IMR-90 (cell line): Measurements from ENCODE around the gene CENPX. TPM values are rescaled to one million over a fixed set of nuclear protein-coding genes. Genes with fewer than 3 reads are reported as not detected.

Source experiments
- ATAC-seq: fragments of 200-7000 bp; cut with Tn5 transposase; 2 replicates; pipeline ENCODE4 v1.9.1; 2020; ENCODE audit warnings: low read depth, mild to moderate bottlenecking, moderate library complexity
- BruUV-seq: library from RNA; stranded (reverse); fragments of 400-500 nt; replicated peaks from 2 replicates; lab custom pipeline; 2021; lab: Mats Ljungman, UMichigan
- CTCF ChIA-PET: fragments of 300-600 bp; formaldehyde crosslinking; extraction: SDS; loops from one replicate; lab custom pipeline; 2021; ENCODE audit warnings: antibody characterized with exemption; lab: Yijun Ruan, JAX
- POLR2A ChIA-PET: fragments of 300-600 bp; sonication (Branson Sonifier 250); formaldehyde crosslinking; loops from one replicate; lab custom pipeline; 2022; ENCODE audit warnings: antibody characterized with exemption; ENCODE audit not compliant: unreplicated experiment; lab: Charles Lee
- DNase-seq: peaks from one replicate; pipeline ENCODE4 v3.0.0; 2013
- H2AFZ ChIP-seq: replicated peaks from 2 replicates; pipeline ENCODE3; 2013; ENCODE audit warnings: low read length, mild to moderate bottlenecking; ENCODE audit not compliant: poor library complexity
- H2AK5ac ChIP-seq: 2 replicates; pipeline ENCODE4 v1.6.1; 2013; ENCODE audit warnings: low read depth, low read length, inconsistent platforms
- H2AK9ac ChIP-seq: replicated peaks from 2 replicates; pipeline ENCODE3; 2013; ENCODE audit warnings: mild to moderate bottlenecking, low read depth, low read length, moderate library complexity; ENCODE audit not compliant: poor library complexity
- H2BK120ac ChIP-seq: 2 replicates; pipeline ENCODE4 v1.6.1; 2013; ENCODE audit warnings: low read depth, low read length, inconsistent platforms
- H2BK15ac ChIP-seq: 3 replicates; pipeline ENCODE4 v1.6.1; 2013; ENCODE audit warnings: low read depth, low read length, inconsistent platforms
- H2BK20ac ChIP-seq: 2 replicates; pipeline ENCODE4 v1.6.1; 2013; ENCODE audit warnings: low read depth, mild to moderate bottlenecking, inconsistent platforms, low read length, moderate library complexity
- H2BK5ac ChIP-seq: 2 replicates; pipeline ENCODE4 v1.6.1; 2013; ENCODE audit warnings: mild to moderate bottlenecking, low read depth, low read length, inconsistent platforms; ENCODE audit not compliant: poor library complexity, severe bottlenecking
- H3K14ac ChIP-seq: replicated peaks from 2 replicates; pipeline ENCODE4 v1.6.1; 2013; ENCODE audit warnings: low read depth, low read length, inconsistent platforms
- H3K18ac ChIP-seq: 2 replicates; pipeline ENCODE4 v1.6.1; 2013; ENCODE audit warnings: low read depth, low read length, control low read depth
- H3K23ac ChIP-seq: 2 replicates; pipeline ENCODE4 v1.6.1; 2013; ENCODE audit warnings: low read depth, low read length, inconsistent platforms
- H3K27ac ChIP-seq: 2 replicates; pipeline ENCODE4 v1.5.1; 2013; ENCODE audit warnings: mild to moderate bottlenecking, control low read depth, low read length; ENCODE audit not compliant: insufficient read depth
- H3K27me3 ChIP-seq: 2 replicates; pipeline ENCODE4 v1.6.1; 2013; ENCODE audit warnings: low read length; ENCODE audit not compliant: control insufficient read depth, insufficient read depth
- H3K36me3 ChIP-seq: 2 replicates; pipeline ENCODE4 v1.6.1; 2013; ENCODE audit warnings: low read length, mixed read lengths; ENCODE audit not compliant: control insufficient read depth, insufficient read depth
- H3K4ac ChIP-seq: 2 replicates; pipeline ENCODE4 v1.6.1; 2013; ENCODE audit warnings: low read depth, low read length, inconsistent platforms
- H3K4me1 ChIP-seq: 2 replicates; pipeline ENCODE4 v1.6.1; 2013; ENCODE audit warnings: low read length, mixed read lengths; ENCODE audit not compliant: control insufficient read depth, insufficient read depth
- H3K4me2 ChIP-seq: 2 replicates; pipeline ENCODE4 v1.6.1; 2013; ENCODE audit warnings: low read depth, mild to moderate bottlenecking, control low read depth, low read length, moderate library complexity
- H3K4me3 ChIP-seq: 2 replicates; pipeline ENCODE4 v1.5.1; 2013; ENCODE audit warnings: low read depth, mild to moderate bottlenecking, control low read depth, low read length, moderate library complexity; ENCODE audit not compliant: insufficient read depth
- H3K56ac ChIP-seq: 2 replicates; pipeline ENCODE4 v1.6.1; 2013; ENCODE audit warnings: low read length, inconsistent platforms; ENCODE audit not compliant: insufficient read depth; ENCODE audit errors: extremely low read depth
- H3K79me1 ChIP-seq, 2 experiments: 2 replicates each; pipeline ENCODE4 v1.6.1; 2013; ENCODE audit warnings: low read length in 2 of 2, inconsistent platforms in 1 of 2, low read depth in 1 of 2
- H3K9ac ChIP-seq: 2 replicates; pipeline ENCODE4 v1.6.1; 2013; ENCODE audit warnings: low read depth, low read length, control low read depth
- H3K9me1 ChIP-seq: 2 replicates; pipeline ENCODE4 v1.6.1; 2013; ENCODE audit warnings: low read length, inconsistent platforms; ENCODE audit not compliant: insufficient read depth
- H3K9me3 ChIP-seq: 2 replicates; pipeline ENCODE4 v1.6.1; 2013; ENCODE audit warnings: low read length; ENCODE audit not compliant: control insufficient read depth, insufficient read depth
- H4K20me1 ChIP-seq: 2 replicates; pipeline ENCODE4 v1.6.1; 2013; ENCODE audit warnings: low read length, inconsistent platforms; ENCODE audit not compliant: insufficient read depth
- H4K5ac ChIP-seq: 2 replicates; pipeline ENCODE4 v1.6.1; 2013; ENCODE audit warnings: mild to moderate bottlenecking, low read depth, low read length, control low read depth
- H4K8ac ChIP-seq, 2 experiments: 2 replicates each; pipeline ENCODE4 v1.6.1; 2013; ENCODE audit warnings: low read depth in 2 of 2, low read length in 2 of 2, control low read depth in 1 of 2, inconsistent platforms in 1 of 2
- H4K91ac ChIP-seq: 2 replicates; pipeline ENCODE4 v1.6.1; 2013; ENCODE audit warnings: low read depth, low read length, inconsistent platforms; ENCODE audit not compliant: insufficient read depth
- CHD1 ChIP-seq: IDR thresholded peaks from 2 replicates; pipeline ENCODE4 v1.6.1; 2012; ENCODE audit warnings: low read depth, low read length, improper control_type of control experiment
- POLR2A ChIP-seq: IDR thresholded peaks from 2 replicates; pipeline ENCODE4 v1.6.1; 2012; ENCODE audit warnings: mild to moderate bottlenecking, low read depth, low read length
- WGBS, 2 experiments: methylation state at CpG; one replicate each; pipeline versions ENCODE4 v1.1.5 to v1.1.7; 2013; ENCODE audit warnings: missing lambda C conversion rate in 2 of 2; ENCODE audit not compliant: insufficient read length in 1 of 2; ENCODE audit errors: extremely low coverage in 2 of 2; 5-methylcytosine and 5-hydroxymethylcytosine counted together
- dilution Hi-C: fragments of 300-500 bp; cut with HindIII; formaldehyde crosslinking; loops from one replicate; pipeline ENCODE4 v1.14.3; 2018; ENCODE audit warnings: low sequenced_read_pairs; ENCODE audit not compliant: unreplicated experiment
- in situ Hi-C: fragments of 300-500 bp; cut with MboI; formaldehyde crosslinking; loops from 3 replicates; pipeline ENCODE4 v1.14.3; 2019; ENCODE audit warnings: low sequenced_read_pairs, inconsistent platforms, mixed read lengths
- intact Hi-C: fragments of 100-400 bp; cut with micrococcal nuclease; formaldehyde crosslinking; loops from 2 replicates; pipeline ENCODE4 v1.10.0; 2022
- polyA plus RNA-seq, 3 experiments: library from polyadenylated mRNA; depleted of rRNA; stranded (reverse); fragments of >200 nt; gene quantifications; 2 replicates each; pipeline ENCODE4 v1.2.3, GENCODE V29; 2012; ENCODE audit warnings: low replicate concordance in 1 of 3
- total RNA-seq: library from RNA; depleted of rRNA; stranded (reverse); fragments of >200 nt; gene quantifications from 2 replicates; pipeline ENCODE4 v1.2.3, GENCODE V29; 2012
- TF ChIP-seq, protein P1 (sequence below): fragments of 150-350 bp; IDR thresholded peaks from 2 replicates; pipeline ENCODE4 v1.6.1; 2017; ENCODE audit warnings: mild to moderate bottlenecking, antibody characterized with exemption, low read length, low read depth

CENPX gene
- total and polyA plus RNA-seq, 2 of the 4 experiments (the other 2 are of a cell fraction): 44.8 to 86.8 TPM

DNA sequence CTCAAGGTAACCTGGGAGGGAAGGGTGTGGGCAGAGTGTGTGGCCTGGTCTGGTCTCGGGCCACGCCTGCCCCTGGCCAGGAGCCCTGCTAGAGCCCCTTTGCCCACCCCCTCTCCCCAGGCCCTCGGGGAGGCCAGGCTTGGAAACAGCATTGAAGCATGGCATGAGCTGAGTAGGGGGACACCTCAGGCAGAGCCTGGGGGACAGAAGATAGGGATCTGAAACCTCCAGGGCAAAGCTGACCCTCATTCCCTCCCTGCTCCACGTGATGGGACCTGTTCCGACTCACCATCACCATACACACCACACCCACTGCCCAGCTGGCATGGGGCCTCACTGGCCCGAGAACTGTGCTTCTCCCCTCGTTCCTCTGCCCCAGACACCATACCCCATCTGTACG, 26.4 kb upstream of the CENPX start:
- H3K27ac ChIP-seq: no peak overlapping the region
- peaks cover 7% of the 10 kb centered on the region for H3K9me1 ChIP-seq
- no peak overlapping the region for H4K91ac ChIP-seq
- no peak overlapping the region for H3K56ac ChIP-seq
- DNase-seq (no peak), ATAC-seq (no peak)
- CTCF ChIA-PET: no interaction called here
- no peak overlapping the region for H2BK120ac ChIP-seq
- H3K4me3 ChIP-seq: no peak overlapping the region
- POLR2A ChIA-PET: no interaction called here
- peaks cover 7% of the 10 kb centered on the region for H4K20me1 ChIP-seq
- 100% methylated on average over 2 of the region's 8 CpGs; no CpG with 5 or more reads in 1 of the 2 experiments for WGBS, 2 experiments
- H3K79me1 ChIP-seq: peaks cover 10 to 37% of the 10 kb centered on the region in 2 experiments
- no peak overlapping the region for H2BK15ac ChIP-seq
- H3K36me3 ChIP-seq: peaks cover 36% of the 10 kb centered on the region
- no peak overlapping the region for H2AK9ac ChIP-seq
- no peak overlapping the region for H2AFZ ChIP-seq
- no peak overlapping the region for H2BK20ac ChIP-seq
- TF ChIP-seq CHD1 (no peak), POLR2A (no peak)
- TF ChIP-seq, protein P1, sequence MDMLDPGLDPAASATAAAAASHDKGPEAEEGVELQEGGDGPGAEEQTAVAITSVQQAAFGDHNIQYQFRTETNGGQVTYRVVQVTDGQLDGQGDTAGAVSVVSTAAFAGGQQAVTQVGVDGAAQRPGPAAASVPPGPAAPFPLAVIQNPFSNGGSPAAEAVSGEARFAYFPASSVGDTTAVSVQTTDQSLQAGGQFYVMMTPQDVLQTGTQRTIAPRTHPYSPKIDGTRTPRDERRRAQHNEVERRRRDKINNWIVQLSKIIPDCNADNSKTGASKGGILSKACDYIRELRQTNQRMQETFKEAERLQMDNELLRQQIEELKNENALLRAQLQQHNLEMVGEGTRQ: no peak
- H2AK5ac ChIP-seq: no peak overlapping the region
- intact Hi-C loops (no loop called here), in situ Hi-C loops (no loop called here), dilution Hi-C loops (no loop called here)
- H3K4me1 ChIP-seq: peaks cover 18% of the 10 kb centered on the region
- H4K8ac ChIP-seq: no peak overlapping the region
- no peak overlapping the region for H3K4ac ChIP-seq
- no peak overlapping the region for H2BK5ac ChIP-seq
- no peak overlapping the region for H3K23ac ChIP-seq
- H3K4me2 ChIP-seq: no peak overlapping the region
- H3K9me3 ChIP-seq: no peaks in the 10 kb centered on the region
- H3K18ac ChIP-seq: no peak overlapping the region
- no peak overlapping the region for H3K9ac ChIP-seq
- H4K5ac ChIP-seq: no peak overlapping the region
- BruUV-seq: no TSS peak
- no peak overlapping the region for H3K14ac ChIP-seq
- no peaks in the 10 kb centered on the region for H3K27me3 ChIP-seq
